SJSA1 (cell line): ENCODE results near the gene EXOC4. TPM values are rescaled to one million over a fixed set of nuclear protein-coding genes. Genes with fewer than 3 reads are reported as not detected.
"Not testable (repeated sequence)": the region's sequence is repeated elsewhere in the genome, so short reads cannot be mapped to it uniquely, and the experiment has no call there.

ENCODE experiments used
- DNase-seq, 2 experiments: peaks; one replicate each; pipeline ENCODE4 v3.0.0-alpha.2; 2015 to 2020; ENCODE audit warnings: low spot score in 2 of 2, low read depth in 1 of 2
- H3K27ac ChIP-seq: fragments of 250-450 bp; sonication (Bioruptor Pico); 2 replicates; pipeline ENCODE4 v1.5.1; 2020; ENCODE audit warnings: mild to moderate bottlenecking, moderate library complexity
- H3K27me3 ChIP-seq: fragments of 250-450 bp; sonication (Bioruptor Pico); replicated peaks from 2 replicates; pipeline ENCODE4 v1.5.1; 2020; ENCODE audit warnings: mild to moderate bottlenecking, moderate library complexity
- H3K36me3 ChIP-seq: fragments of 250-450 bp; sonication (Bioruptor Pico); 2 replicates; pipeline ENCODE4 v1.5.1; 2020; ENCODE audit warnings: mild to moderate bottlenecking
- H3K4me1 ChIP-seq: fragments of 250-450 bp; sonication (Bioruptor Pico); replicated peaks from 2 replicates; pipeline ENCODE4 v1.6.1; 2021; ENCODE audit warnings: mild to moderate bottlenecking
- H3K4me3 ChIP-seq: fragments of 250-450 bp; sonication (Bioruptor Pico); 2 replicates; pipeline ENCODE4 v1.5.1; 2020; ENCODE audit warnings: mild to moderate bottlenecking
- H3K9me3 ChIP-seq: fragments of 250-450 bp; sonication (Bioruptor Pico); replicated peaks from 2 replicates; pipeline ENCODE4 v1.5.1; 2020; ENCODE audit warnings: mild to moderate bottlenecking
- total RNA-seq: library from RNA; depleted of rRNA; stranded (reverse); fragments of >200 nt; shearing (Covaris generic); gene quantifications from 2 replicates; pipeline ENCODE4 v1.2.3, GENCODE V29; 2014; rRNA removed

Gene EXOC4
- 38.5 and 67.9 TPM in 2 replicates for total RNA-seq

- H3K4me3 ChIP-seq: peak within 1 kb of the TSS; percentile 51
- no peaks in the 10 kb centered on the region for H3K27me3 ChIP-seq
- peak within 1 kb of the TSS; percentile 40; the same call in 1 of the 2 replicates for H3K27ac ChIP-seq
- peaks cover 8% of the 10 kb centered on the region for H3K4me1 ChIP-seq
- DNase-seq: peak; percentile 94 to 95
- H3K36me3 ChIP-seq: no peaks in the 10 kb centered on the region; the same call in 1 of the 2 replicates
- H3K9me3 ChIP-seq: no peaks in the 10 kb centered on the region
Measured at GRCh38 chr7:133252858-133253518, at the start of gene EXOC4. Gene EXOC4 (plus strand): TSS chr7:133253078.

GRCh38 chr7:133203490-133203889 lies 49.4 kb upstream of the EXOC4 start:
- no peaks in the 10 kb centered on the region for H3K36me3 ChIP-seq
- no peaks in the 10 kb centered on the region; the same call in 1 of the 2 replicates for H3K9me3 ChIP-seq
- no peak overlapping the region for H3K4me3 ChIP-seq
- 0 out of 2 replicates have a peak, but pooled peaks cover 3% of the 10 kb centered on the region for H3K27me3 ChIP-seq
- DNase-seq: no peak
- no peak overlapping the region for H3K27ac ChIP-seq
- no peaks in the 10 kb centered on the region for H3K4me1 ChIP-seq

- no peaks in the 10 kb centered on the region for H3K9me3 ChIP-seq
- H3K4me1 ChIP-seq: no peaks in the 10 kb centered on the region
- no peaks in the 10 kb centered on the region for H3K36me3 ChIP-seq
- DNase-seq: no peak
- 0 out of 2 replicates have a peak, but pooled peaks cover 3% of the 10 kb centered on the region for H3K27me3 ChIP-seq
- no peak overlapping the region for H3K4me3 ChIP-seq
- H3K27ac ChIP-seq: no peak overlapping the region
Measured at GRCh38 chr7:133207687-133208086, 45.2 kb upstream of the EXOC4 start.

GRCh38 chr7:133210817-133211216 lies 42.1 kb upstream of the EXOC4 start:
- not testable (repeated sequence) for H3K27me3 ChIP-seq, H3K36me3 ChIP-seq, H3K9me3 ChIP-seq, H3K4me3 ChIP-seq, H3K4me1 ChIP-seq, H3K27ac ChIP-seq, DNase-seq

- H3K27ac ChIP-seq, H3K27me3 ChIP-seq, H3K9me3 ChIP-seq, DNase-seq, H3K4me3 ChIP-seq, H3K4me1 ChIP-seq, H3K36me3 ChIP-seq: not testable (repeated sequence)
Measured at GRCh38 chr7:133213772-133214171, 39.1 kb upstream of the EXOC4 start.

- Histone ChIP-seq H3K4me3 (no peak overlapping the region), H3K9me3 (no peaks in the 10 kb centered on the region), H3K4me1 (no peaks in the 10 kb centered on the region), H3K36me3 (no peaks in the 10 kb centered on the region), H3K27me3 (no peaks in the 10 kb centered on the region; the same call in 1 of the 2 replicates), H3K27ac (no peak overlapping the region)
- DNase-seq: no peak
Measured at GRCh38 chr7:133217773-133218172, 35.1 kb upstream of the EXOC4 start.

GRCh38 chr7:133230591-133231194 lies 22.2 kb upstream of the EXOC4 start:
- H3K4me1 ChIP-seq: no peaks in the 10 kb centered on the region
- no peaks in the 10 kb centered on the region for H3K36me3 ChIP-seq
- H3K9me3 ChIP-seq: no peaks in the 10 kb centered on the region
- no peak overlapping the region for H3K4me3 ChIP-seq
- no peak overlapping the region for H3K27ac ChIP-seq
- DNase-seq: peak in 1 of 2 experiments; percentile 38
- peaks cover 18% of the 10 kb centered on the region for H3K27me3 ChIP-seq

GRCh38 chr7:133233142-133233541 lies 19.7 kb upstream of the EXOC4 start:
- Histone ChIP-seq H3K4me3 (no peak overlapping the region), H3K27me3 (peaks cover 18% of the 10 kb centered on the region), H3K27ac (no peak overlapping the region), H3K4me1 (no peaks in the 10 kb centered on the region), H3K36me3 (no peaks in the 10 kb centered on the region), H3K9me3 (no peaks in the 10 kb centered on the region)
- DNase-seq: no peak

- peaks cover 12% of the 10 kb centered on the region for H3K27me3 ChIP-seq
- H3K4me1 ChIP-seq: no peaks in the 10 kb centered on the region
- H3K36me3 ChIP-seq: no peaks in the 10 kb centered on the region
- H3K27ac ChIP-seq: no peak overlapping the region
- H3K9me3 ChIP-seq: no peaks in the 10 kb centered on the region
- no peak for DNase-seq
- H3K4me3 ChIP-seq: no peak overlapping the region
Measured at GRCh38 chr7:133234961-133235875, 17.7 kb upstream of the EXOC4 start.

- no peak for DNase-seq
- H3K27me3 ChIP-seq: peaks cover 2% of the 10 kb centered on the region; the same call in 1 of the 2 replicates
- H3K27ac ChIP-seq: no peak overlapping the region
- H3K4me1 ChIP-seq: no peaks in the 10 kb centered on the region
- H3K9me3 ChIP-seq: no peaks in the 10 kb centered on the region
- no peak overlapping the region for H3K4me3 ChIP-seq
- no peaks in the 10 kb centered on the region for H3K36me3 ChIP-seq
Measured at GRCh38 chr7:133237545-133237944, 15.3 kb upstream of the EXOC4 start.

- Histone ChIP-seq H3K4me3 (no peak overlapping the region), H3K9me3 (no peaks in the 10 kb centered on the region), H3K27me3 (peaks cover 5% of the 10 kb centered on the region; the same call in 1 of the 2 replicates), H3K36me3 (no peaks in the 10 kb centered on the region), H3K4me1 (no peaks in the 10 kb centered on the region), H3K27ac (no peak overlapping the region)
- no peak for DNase-seq
Measured at GRCh38 chr7:133240302-133240701, 12.6 kb upstream of the EXOC4 start.

- Histone ChIP-seq H3K4me1 (no peaks in the 10 kb centered on the region), H3K36me3 (no peaks in the 10 kb centered on the region), H3K27me3 (0 out of 2 replicates have a peak, but pooled peaks cover 5% of the 10 kb centered on the region), H3K27ac (no peak overlapping the region), H3K4me3 (no peak overlapping the region), H3K9me3 (no peaks in the 10 kb centered on the region)
- no peak for DNase-seq
Measured at GRCh38 chr7:133246558-133246957, 6.3 kb upstream of the EXOC4 start.

GRCh38 chr7:133248901-133249300 lies 4.0 kb upstream of the EXOC4 start:
- Histone ChIP-seq H3K27ac (no peak overlapping the region), H3K4me3 (no peak overlapping the region), H3K4me1 (peaks cover 3% of the 10 kb centered on the region), H3K9me3 (no peaks in the 10 kb centered on the region), H3K27me3 (no peaks in the 10 kb centered on the region), H3K36me3 (no peaks in the 10 kb centered on the region; the same call in 1 of the 2 replicates)
- DNase-seq: no peak
